Duodenal mucosa (tissue), 2 donors: Measurements from ENCODE around the gene PLXNA2.

Experiments
- H3K27ac ChIP-seq: one replicate; pipeline ENCODE4 v1.7.0; 2013; ENCODE audit warnings: low read depth, low read length
- H3K27me3 ChIP-seq, 2 donors: one replicate each; pipeline ENCODE4 v1.7.0; 2013; ENCODE audit warnings: low read length in 2 of 2, control low read depth in 1 of 2; ENCODE audit not compliant: insufficient read depth in 2 of 2, control insufficient read depth in 1 of 2
- H3K36me3 ChIP-seq, 2 donors: one replicate each; pipeline ENCODE4 v1.7.0; 2013; ENCODE audit warnings: low read length in 2 of 2, control low read depth in 1 of 2; ENCODE audit not compliant: insufficient read depth in 2 of 2, control insufficient read depth in 1 of 2
- H3K4me1 ChIP-seq, 2 donors: one replicate each; pipeline ENCODE4 v1.7.0; 2013; ENCODE audit warnings: low read length in 2 of 2, control low read depth in 1 of 2; ENCODE audit not compliant: insufficient read depth in 2 of 2, control insufficient read depth in 1 of 2
- H3K4me3 ChIP-seq, 2 donors: one replicate each; pipeline ENCODE4 v1.7.0; 2013; ENCODE audit warnings: low read length in 2 of 2, low read depth in 1 of 2
- H3K9ac ChIP-seq, 2 donors: one replicate each; pipeline ENCODE4 v1.7.0; 2013; ENCODE audit warnings: low read length in 2 of 2, low read depth in 1 of 2
- H3K9me3 ChIP-seq, 2 donors: one replicate each; pipeline ENCODE4 v1.7.0; 2013; ENCODE audit warnings: low read length in 2 of 2, control low read depth in 1 of 2; ENCODE audit not compliant: control insufficient read depth in 1 of 2

PLXNA2 gene

GRCh38 chr1:208044589-208045462 lies 199.4 kb downstream of the PLXNA2 start:
- Histone ChIP-seq H3K27ac (no peak overlapping the region), H3K27me3 (no peaks in the 10 kb centered on the region), H3K9ac (no peak overlapping the region), H3K4me1 (peaks cover 31 to 37% of the 10 kb centered on the region in 2 donors), H3K36me3 (peaks cover 26 to 61% of the 10 kb centered on the region in 2 donors), H3K4me3 (no peak overlapping the region), H3K9me3 (no peaks in the 10 kb centered on the region)

DNA sequence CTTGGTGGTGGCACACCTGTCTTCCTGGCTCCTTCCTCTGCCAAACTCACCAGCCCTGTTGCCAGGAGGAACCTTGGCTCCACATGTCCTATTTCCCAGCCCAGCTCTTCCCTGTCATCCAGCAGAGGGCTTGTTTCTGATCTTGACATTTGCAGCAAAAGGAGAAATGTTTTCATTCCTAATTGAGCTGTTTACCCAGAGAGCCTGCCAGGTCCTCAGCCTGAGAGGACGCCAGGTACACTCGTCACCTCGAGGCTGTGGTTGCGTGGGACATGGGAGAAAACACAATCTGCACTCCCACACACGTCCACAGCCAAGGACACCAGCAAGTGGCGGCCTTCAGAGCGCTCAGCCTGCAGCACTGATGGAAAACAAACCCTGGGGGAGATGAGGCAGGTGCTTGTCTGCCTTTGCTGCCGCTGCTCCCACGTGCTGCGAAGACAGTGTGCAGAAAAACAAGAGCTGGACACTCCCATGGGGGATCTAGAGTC lies 200.4 kb downstream of the PLXNA2 start:
- peaks cover 29 to 60% of the 10 kb centered on the region in 2 donors for H3K36me3 ChIP-seq
- no peaks in the 10 kb centered on the region for H3K9me3 ChIP-seq
- no peaks in the 10 kb centered on the region for H3K27me3 ChIP-seq
- H3K4me1 ChIP-seq = peaks cover 31 to 37% of the 10 kb centered on the region in 2 donors
- no peak overlapping the region for H3K4me3 ChIP-seq
- no peak overlapping the region for H3K27ac ChIP-seq
- H3K9ac ChIP-seq = no peak overlapping the region

DNA sequence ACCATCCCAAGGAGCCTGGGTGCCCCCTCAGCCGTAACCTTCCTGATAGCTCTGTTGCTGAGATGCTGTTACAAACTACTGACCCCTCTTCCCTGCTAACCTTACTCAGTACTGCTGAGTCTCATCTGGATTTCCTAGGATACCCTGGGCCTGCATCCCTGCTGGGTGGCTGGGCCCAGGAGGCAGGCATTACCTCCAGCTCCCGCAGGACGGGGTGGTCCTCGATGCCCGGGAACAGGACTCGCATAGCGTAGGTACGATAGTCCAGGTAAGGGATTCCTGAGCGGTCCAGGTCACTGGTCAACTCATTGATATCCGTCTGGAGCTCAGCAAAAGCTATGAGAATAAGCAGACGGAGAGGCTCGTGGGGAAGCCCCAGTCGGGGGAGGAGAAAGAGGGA lies 201.3 kb downstream of the PLXNA2 start:
- Histone ChIP-seq H3K36me3 (peaks cover 29 to 68% of the 10 kb centered on the region in 2 donors), H3K4me1 (peaks cover 30% of the 10 kb centered on the region in 2 donors), H3K9me3 (no peaks in the 10 kb centered on the region), H3K27ac (no peak overlapping the region), H3K27me3 (no peaks in the 10 kb centered on the region), H3K4me3 (no peak overlapping the region), H3K9ac (no peak overlapping the region)

GRCh38 chr1:208042041-208042615 lies 202.1 kb downstream of the PLXNA2 start:
- no peak overlapping the region for H3K27ac ChIP-seq
- no peak overlapping the region for H3K4me3 ChIP-seq
- H3K9me3 ChIP-seq = no peaks in the 10 kb centered on the region
- H3K4me1 ChIP-seq = peaks cover 23 to 25% of the 10 kb centered on the region in 2 donors
- no peaks in the 10 kb centered on the region for H3K27me3 ChIP-seq
- H3K36me3 ChIP-seq = peaks cover 29 to 73% of the 10 kb centered on the region in 2 donors
- H3K9ac ChIP-seq = no peak overlapping the region

- no peaks in the 10 kb centered on the region for H3K9me3 ChIP-seq
- H3K9ac ChIP-seq = no peak overlapping the region
- no peaks in the 10 kb centered on the region for H3K27me3 ChIP-seq
- peaks cover 22 to 27% of the 10 kb centered on the region in 2 donors for H3K4me1 ChIP-seq
- H3K4me3 ChIP-seq = no peak overlapping the region
- H3K27ac ChIP-seq = no peak overlapping the region
- H3K36me3 ChIP-seq = peaks cover 29 to 79% of the 10 kb centered on the region in 2 donors
Measured at GRCh38 chr1:208041505-208041904, 202.7 kb downstream of the PLXNA2 start.

DNA sequence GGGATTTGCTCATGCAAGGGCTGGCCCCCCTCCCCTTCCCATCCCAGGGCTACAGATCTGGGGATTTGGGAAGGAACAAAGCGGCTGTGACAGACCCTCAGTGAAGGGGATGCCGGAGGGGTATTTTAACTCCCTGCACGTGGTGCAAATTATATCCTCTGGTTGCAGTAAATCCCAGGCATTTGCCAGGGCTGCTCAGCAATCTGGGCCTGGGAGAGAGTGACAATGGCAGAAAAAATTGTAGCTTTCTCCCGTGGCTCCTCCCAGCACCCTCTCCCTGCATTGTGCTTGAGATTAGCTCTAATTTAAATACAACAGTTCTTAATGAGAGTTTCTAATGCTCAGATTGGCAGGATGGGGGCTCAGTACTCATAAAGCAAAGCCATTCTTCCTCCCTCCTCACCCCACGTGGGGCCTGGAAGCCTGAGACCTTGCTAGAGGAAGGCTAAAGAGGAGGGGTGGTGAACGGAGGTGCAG lies 203.3 kb downstream of the PLXNA2 start:
- H3K27ac ChIP-seq = no peak overlapping the region
- H3K9me3 ChIP-seq = no peaks in the 10 kb centered on the region
- no peak overlapping the region for H3K4me3 ChIP-seq
- no peak overlapping the region for H3K9ac ChIP-seq
- no peaks in the 10 kb centered on the region for H3K27me3 ChIP-seq
- peaks cover 29 to 81% of the 10 kb centered on the region in 2 donors for H3K36me3 ChIP-seq
- H3K4me1 ChIP-seq = peaks cover 18 to 27% of the 10 kb centered on the region in 2 donors

DNA sequence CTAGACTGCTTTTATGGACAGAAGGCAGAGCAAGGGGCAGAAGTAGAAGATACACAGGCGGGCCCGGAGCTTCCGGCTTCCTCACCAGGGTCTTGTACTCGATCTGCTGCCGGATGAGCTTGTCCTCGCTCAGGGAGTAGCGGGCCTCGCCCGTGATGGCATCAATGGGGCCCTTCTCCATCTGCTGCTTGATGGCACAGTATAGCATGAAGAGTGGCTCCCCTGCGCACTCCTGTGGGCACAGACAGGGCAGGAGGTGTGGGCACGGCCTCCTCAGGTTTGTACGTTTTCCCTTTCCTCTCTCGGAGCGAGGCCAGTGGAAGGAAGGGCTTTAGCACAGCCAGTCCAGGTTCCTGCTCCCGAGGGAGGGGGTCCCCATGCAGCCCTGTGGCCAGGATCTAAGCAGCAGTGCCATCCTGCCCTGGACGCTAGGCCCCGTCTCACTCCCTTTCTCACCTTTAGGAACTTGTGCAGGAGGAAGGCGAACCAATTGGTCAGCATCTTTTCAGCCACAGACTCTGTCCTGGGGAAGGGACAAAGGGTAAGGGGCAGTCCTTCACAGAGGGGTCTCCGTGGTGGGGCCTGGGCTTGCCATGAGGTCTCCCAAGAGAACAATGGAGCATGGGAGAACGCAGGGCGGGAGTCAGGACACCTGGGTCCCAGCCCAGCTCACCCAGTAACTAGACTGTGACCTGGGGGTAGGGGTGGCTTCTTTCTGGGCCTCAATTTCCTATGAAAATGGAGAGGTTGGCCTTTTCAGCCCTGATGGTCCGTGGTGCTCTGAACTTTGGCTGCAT lies 204.4 kb downstream of the PLXNA2 start:
- H3K36me3 ChIP-seq = peaks cover 31 to 79% of the 10 kb centered on the region in 2 donors
- H3K4me1 ChIP-seq = peaks cover 10 to 16% of the 10 kb centered on the region in 2 donors

DNA sequence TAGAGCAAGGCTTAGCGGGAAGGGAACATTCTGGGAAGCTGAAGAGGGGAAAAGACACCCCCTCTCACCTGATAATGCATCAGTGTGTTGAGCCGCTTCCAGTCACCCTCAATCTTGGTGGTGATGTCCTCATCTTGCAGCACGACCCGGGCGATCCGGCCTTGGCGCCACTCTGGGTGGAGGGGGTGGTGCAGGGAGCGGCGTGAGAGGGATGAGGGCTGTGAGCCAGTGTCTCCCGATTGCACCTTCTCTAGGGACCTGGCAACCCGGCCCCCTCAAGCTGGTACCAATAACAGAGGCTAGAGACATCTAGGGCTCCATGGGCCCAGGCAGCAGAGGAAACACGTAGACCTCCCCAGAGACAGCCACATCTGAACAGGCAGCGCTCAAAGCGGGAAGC lies 205.9 kb downstream of the PLXNA2 start:
- no peak overlapping the region for H3K9ac ChIP-seq
- no peaks in the 10 kb centered on the region for H3K9me3 ChIP-seq
- peaks cover 18 to 77% of the 10 kb centered on the region in 2 donors for H3K36me3 ChIP-seq
- no peak overlapping the region for H3K27ac ChIP-seq
- H3K4me3 ChIP-seq = no peak overlapping the region
- no peaks in the 10 kb centered on the region for H3K27me3 ChIP-seq
- peaks cover 5 to 14% of the 10 kb centered on the region in 2 donors for H3K4me1 ChIP-seq

More for the DNA sequence above, 204.4 kb downstream of the PLXNA2 start:
- H3K9me3 ChIP-seq = no peaks in the 10 kb centered on the region
- H3K27me3 ChIP-seq = no peaks in the 10 kb centered on the region
- no peak overlapping the region for H3K27ac ChIP-seq
- no peak overlapping the region for H3K4me3 ChIP-seq
- H3K9ac ChIP-seq = no peak overlapping the region

DNA sequence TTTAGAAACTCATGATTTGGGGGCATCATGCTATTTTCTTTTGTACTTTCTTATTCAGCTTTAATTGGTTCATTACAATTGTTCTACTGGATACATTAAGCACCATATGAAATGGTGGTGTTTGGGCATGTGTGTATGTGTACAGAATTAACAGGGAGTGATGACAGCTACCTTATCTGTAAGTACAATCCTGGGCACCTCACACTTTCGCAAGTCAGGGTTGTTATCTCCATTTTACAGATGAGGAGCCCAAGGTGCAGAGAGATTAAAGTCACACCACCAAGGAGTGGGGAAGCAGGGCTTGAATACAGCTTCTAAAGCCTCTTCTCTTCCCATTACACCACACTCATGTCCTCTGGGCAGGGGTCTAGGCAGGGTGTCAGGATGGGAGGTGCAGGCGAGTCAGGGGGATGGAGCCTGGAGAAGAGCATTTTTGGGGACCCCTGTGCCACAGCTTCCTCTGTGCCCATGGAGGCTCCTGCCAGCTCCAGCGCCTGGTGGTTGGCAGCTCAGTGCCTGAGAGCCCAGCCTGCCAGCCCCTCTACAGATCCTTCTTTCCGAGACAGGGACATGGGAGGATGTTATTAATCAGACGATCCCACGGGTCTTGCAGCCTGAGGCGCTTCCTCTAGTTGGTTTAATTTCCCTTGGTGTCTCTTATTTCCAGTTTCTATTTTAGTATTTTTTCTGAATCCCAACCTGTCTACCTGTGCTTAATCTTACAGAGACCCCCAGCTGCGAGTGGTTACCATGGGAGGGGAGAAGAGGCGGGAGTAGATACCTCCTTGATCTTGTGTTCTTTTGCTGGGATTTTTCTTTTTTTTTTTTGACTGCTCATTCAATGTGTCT lies 207.0 kb downstream of the PLXNA2 start:
- H3K4me3 ChIP-seq = no peak overlapping the region
- H3K9ac ChIP-seq = no peak overlapping the region
- peaks cover 5 to 14% of the 10 kb centered on the region in 2 donors for H3K4me1 ChIP-seq
- no peaks in the 10 kb centered on the region for H3K9me3 ChIP-seq
- peaks cover 17 to 75% of the 10 kb centered on the region in 2 donors for H3K36me3 ChIP-seq
- no peak overlapping the region for H3K27ac ChIP-seq
- H3K27me3 ChIP-seq = no peaks in the 10 kb centered on the region
